8988T (cell line): ENCODE measurements around the gene C19orf67.

ENCODE experiments used
- DNase-seq: peaks from one replicate; pipeline ENCODE4 v3.0.0; 2011

C19orf67 gene

GRCh38 chr19:14107581-14108461 is 22.2 kb upstream of the C19orf67 start:
- no peak for DNase-seq

- no peak for DNase-seq
Observed at GRCh38 chr19:14106840-14107239, 21.3 kb upstream of the C19orf67 start.

- no peak for DNase-seq
Observed at GRCh38 chr19:14105680-14106079, 20.1 kb upstream of the C19orf67 start.

- DNase-seq, result no peak
Observed at GRCh38 chr19:14103310-14103709, 17.7 kb upstream of the C19orf67 start.

GRCh38 chr19:14102756-14103155 is 17.2 kb upstream of the C19orf67 start:
- DNase-seq, result no peak

- no peak for DNase-seq
Observed at GRCh38 chr19:14102102-14102696, 16.6 kb upstream of the C19orf67 start.

- DNase-seq, result no peak
Observed at GRCh38 chr19:14101003-14101545, 15.5 kb upstream of the C19orf67 start.

- no peak for DNase-seq
Observed at GRCh38 chr19:14097532-14098151, 12.1 kb upstream of the C19orf67 start.

- no peak for DNase-seq
Observed at GRCh38 chr19:14096272-14096992, 10.8 kb upstream of the C19orf67 start.

GRCh38 chr19:14094854-14095253 is 9.3 kb upstream of the C19orf67 start:
- no peak for DNase-seq

- no peak for DNase-seq
Observed at GRCh38 chr19:14093117-14093823, 7.7 kb upstream of the C19orf67 start.

GRCh38 chr19:14091813-14092462 is 6.4 kb upstream of the C19orf67 start:
- DNase-seq, result no peak

GRCh38 chr19:14091081-14091812 is 5.7 kb upstream of the C19orf67 start:
- DNase-seq, result peak; percentile 81

GRCh38 chr19:14090509-14091080 is 5.0 kb upstream of the C19orf67 start, which contains the start of gene SAMD1:
Gene SAMD1, minus strand, starts transcription at chr19:14090751.
- DNase-seq, result peak; percentile 77

- peak; percentile 61 for DNase-seq
Observed at GRCh38 chr19:14089662-14090508, 4.3 kb upstream of the C19orf67 start.

GRCh38 chr19:14089412-14089661 is 3.8 kb upstream of the C19orf67 start:
- DNase-seq, result no peak

GRCh38 chr19:14088634-14089411 is 3.2 kb upstream of the C19orf67 start:
- DNase-seq, result no peak

- DNase-seq, result no peak
Observed at GRCh38 chr19:14086098-14086497, 515 bp upstream of the C19orf67 start.

- no peak for DNase-seq
Observed at GRCh38 chr19:14082675-14082960, 3.0 kb downstream of the C19orf67 start.
